Ureter (tissue), 1 donor: ENCODE measurements around the gene CDIP1. TPM values are rescaled to one million over a fixed set of nuclear protein-coding genes. Genes with fewer than 3 reads are reported as not detected.
A peak's percentile ranks its signal among the peaks of the same experiment; 100 is the strongest.

Experiments used
- DNase-seq: peaks from one replicate; pipeline ENCODE4 v3.0.0-alpha.2; 2020; ENCODE audit warnings: low spot score
- total RNA-seq: library from RNA; stranded (reverse); gene quantifications from one replicate; pipeline ENCODE4 v1.2.4, GENCODE V29; 2023
- donor health status: DM: yes; HTN: yes; CAD: no.

The CDIP1 gene
- total RNA-seq, 1 donor from 2014 or later, result 32.4 TPM

DNA sequence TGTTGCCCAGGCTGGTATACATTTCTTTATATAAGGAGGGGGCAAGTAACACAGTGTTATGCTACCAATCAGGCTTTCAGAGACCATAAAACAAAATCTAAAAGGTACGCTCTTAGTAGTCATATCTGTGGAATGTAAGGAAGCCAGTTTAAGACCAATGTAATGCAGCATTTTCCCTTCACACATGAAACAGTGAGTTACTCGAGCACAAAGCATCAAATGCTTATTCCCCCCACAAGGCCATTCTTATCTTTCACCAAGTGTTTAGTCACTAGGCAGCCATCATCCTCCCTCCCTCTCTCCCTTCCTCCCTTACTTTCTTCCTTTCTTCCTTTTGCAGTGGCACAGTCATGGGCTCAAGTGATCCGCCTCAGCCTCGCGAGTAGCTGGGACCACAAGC is 49.5 kb downstream of the CDIP1 start:
- DNase-seq, result no peak

GRCh38 chr16:4488499-4488967 is 50.0 kb downstream of the CDIP1 start:
- DNase-seq, result no peak

DNA sequence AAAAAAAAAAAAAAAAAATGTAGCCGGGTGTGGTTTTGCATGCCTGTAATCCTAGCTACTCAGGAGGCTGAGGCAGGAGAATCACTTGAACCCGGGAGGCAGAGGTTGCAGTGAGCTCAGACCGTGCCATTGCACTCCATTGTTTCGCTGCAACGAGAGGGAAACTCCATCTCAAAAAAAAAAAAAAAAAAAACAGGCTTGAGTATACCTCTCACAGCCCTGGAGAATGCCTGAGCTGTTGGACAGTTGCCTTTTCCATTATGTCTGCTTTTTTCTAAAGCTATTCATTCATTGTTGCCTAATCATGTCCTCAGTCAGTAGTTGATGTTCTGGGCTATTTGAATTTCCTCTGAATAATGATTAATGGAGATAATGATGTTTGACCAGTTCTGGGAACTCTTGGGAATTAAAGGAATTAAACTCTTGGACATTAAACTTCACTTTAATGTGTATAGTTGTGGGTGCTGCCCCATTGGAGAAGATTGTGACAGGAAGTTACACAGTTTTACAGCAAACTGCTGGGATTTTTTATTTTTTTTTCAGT is 50.5 kb downstream of the CDIP1 start:
- no peak for DNase-seq

GRCh38 chr16:4486126-4486893 is 52.3 kb downstream of the CDIP1 start:
- DNase-seq, result no peak

DNA sequence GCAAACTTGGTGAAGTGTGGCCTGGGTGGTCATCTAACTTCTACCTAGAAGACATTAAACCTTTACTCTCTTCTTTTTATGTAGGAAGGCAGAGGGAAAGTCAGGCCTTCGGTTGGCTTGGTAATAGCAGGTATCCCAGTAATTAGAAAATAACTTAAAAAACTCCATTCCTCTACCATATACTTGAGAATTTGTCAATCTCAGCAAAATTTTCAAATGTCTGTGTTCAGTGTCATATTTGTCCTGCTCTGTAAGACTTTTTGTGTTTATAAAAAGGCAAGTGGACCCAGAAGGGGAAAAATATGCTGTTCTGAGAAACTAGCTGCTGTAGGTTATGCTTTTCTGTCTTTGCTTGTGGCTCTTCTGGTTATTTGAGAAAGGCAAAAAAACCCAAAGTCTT is 56.6 kb downstream of the CDIP1 start:
- no peak for DNase-seq

DNA sequence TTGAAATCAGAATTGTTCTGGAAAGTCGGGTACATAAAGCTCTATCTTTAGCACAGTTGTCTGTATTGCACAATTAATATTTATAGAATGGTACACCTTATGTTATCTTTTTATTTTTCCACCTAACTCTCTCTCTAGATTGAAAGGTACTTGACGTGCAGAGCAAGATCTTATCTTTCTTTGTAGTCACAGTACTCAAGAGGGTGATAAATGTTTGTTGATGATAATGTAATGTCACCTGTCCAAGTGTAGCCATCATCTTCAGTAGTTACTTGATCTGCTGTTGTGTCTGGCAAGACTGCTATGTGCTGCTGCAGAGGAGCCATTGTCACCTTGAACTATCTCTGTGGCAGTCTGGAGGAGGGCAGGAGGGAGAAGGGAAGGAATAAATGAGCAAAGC is 57.0 kb downstream of the CDIP1 start:
- no peak for DNase-seq

GRCh38 chr16:4477966-4478365 is 60.6 kb downstream of the CDIP1 start:
- DNase-seq, result no peak

DNA sequence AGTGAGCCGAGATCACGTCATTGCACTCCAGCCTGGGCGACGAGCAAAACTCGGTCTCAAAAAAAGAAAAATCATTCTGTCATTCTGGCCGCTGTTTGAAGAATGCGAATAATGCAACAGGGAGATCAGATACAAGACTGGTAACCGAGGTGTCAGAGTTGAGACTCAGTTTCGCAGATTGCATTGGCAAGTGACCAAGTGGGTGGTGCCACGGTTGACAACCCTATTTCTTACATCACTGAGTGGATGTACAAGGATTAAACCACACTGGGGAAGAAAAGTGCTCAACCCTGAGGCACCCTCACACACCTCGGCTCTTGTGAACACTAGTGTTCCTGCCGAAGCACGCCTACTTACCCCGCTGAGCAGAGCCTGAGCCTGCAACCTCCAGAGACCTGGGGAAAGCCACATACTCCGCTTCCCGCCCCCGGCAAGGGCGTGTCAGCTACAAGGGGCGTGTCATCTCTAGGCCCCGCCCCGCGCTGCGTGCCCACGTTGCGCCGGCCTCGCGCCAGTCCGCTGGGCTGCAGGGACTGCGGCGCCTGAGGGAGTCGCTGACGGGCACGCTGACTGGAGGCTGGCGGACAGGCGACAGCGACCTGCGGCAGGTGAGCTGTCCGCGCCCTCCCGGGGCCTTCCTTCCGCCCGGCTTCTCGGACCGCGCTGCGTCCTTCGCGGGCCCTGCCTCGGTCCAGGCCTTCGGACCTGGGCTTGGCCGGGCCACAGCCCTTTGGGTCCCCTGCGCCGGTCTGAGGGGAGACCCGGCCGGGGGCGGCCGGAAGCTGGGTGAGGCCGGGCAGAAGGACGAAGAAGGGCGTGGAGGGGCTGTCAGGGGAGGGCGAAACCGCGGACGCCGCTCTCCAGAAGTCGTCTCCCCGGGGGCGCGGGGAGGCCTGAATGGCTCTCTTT is 62.4 kb downstream of the CDIP1 start, which contains the start of gene HMOX2:
TSS of gene HMOX2 (plus strand) at position 519 of the 909 bp plus-strand sequence. CDS start 29,127 bp downstream, outside the sequence.
- DNase-seq, result peak; percentile 95

GRCh38 chr16:4474192-4474961 is 64.2 kb downstream of the CDIP1 start, which contains the start of gene NMRAL1:
Gene NMRAL1 (minus strand): TSS chr16:4474625. CDS start chr16:4474132, 493 bp downstream.
- peak; percentile 95 for DNase-seq

- DNase-seq, result no peak
Observed at GRCh38 chr16:4472880-4473279, 65.7 kb downstream of the CDIP1 start.

- DNase-seq, result no peak
Observed at GRCh38 chr16:4471869-4472268, 66.7 kb downstream of the CDIP1 start.

GRCh38 chr16:4468972-4469371 is 69.6 kb downstream of the CDIP1 start:
- no peak for DNase-seq

GRCh38 chr16:4467916-4468315 is 70.7 kb downstream of the CDIP1 start:
- no peak for DNase-seq

DNA sequence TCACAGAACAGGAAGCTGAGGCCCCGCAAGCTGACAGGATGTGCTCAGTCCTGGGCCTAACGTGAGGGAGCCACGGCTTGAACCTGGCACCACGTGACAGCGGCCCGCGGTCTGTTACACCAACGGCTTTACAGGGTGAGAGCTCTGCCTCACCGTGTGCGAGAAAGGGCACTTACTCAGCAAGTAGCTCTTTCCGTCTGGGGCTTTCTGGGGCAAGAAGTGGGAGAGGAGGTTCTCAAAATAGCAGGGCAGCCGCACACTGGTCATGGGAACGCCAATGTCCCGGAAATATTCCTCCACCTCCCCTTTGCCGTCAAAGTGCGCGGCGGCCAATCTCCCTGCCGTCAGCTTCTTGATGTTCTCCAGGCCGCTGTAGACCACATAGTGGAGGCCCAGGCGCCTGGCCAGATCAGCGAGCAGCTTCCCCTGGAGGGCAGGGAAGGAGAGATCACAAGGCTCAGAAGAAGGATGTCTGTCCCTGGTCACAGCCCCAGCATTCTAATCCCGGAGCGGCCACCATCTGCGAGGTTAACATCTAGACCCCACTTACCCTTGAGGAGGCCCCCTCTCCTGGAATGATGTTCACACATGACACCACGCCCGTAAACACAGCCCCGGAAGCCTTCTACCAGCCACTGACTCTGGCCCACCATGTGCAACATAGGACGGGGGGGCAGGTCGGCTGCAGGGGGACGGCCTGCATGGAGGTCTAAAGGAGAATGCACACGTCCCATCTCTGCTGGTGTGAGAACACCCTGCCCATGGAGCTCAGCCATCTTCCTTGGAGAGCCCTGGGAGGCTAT is 72.4 kb downstream of the CDIP1 start:
- DNase-seq, result no peak

DNA sequence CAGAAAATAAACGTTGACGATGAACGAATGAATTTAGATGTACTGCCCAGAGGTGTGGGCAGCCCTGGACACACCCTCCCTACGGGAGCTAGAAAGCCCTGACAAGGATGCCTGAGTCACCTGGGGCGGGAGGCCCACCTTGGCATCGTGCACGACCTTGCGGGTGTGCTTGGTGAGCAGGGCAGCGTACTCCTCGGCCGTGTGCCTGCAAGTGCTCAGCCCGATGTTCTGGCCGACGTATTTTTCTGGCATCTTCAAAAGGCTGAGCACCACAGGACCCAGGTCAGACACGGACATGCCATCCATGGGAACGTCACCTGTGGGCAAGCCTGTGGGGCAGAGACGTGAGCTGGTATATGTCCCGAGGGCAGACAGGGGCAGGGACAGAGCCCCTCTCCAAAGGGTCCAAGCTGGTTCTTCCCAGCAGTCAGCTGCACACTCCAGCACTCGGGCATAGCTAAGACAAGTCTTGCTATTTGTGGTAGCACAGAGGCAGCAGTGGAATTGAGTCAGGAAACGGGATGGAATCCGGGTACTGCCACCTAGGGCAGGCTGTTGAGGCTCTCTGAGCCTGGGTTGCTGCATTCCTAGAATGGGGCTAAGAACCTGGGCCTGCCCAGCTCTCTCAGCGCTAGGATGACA is 74.9 kb downstream of the CDIP1 start:
- DNase-seq, result no peak

DNA sequence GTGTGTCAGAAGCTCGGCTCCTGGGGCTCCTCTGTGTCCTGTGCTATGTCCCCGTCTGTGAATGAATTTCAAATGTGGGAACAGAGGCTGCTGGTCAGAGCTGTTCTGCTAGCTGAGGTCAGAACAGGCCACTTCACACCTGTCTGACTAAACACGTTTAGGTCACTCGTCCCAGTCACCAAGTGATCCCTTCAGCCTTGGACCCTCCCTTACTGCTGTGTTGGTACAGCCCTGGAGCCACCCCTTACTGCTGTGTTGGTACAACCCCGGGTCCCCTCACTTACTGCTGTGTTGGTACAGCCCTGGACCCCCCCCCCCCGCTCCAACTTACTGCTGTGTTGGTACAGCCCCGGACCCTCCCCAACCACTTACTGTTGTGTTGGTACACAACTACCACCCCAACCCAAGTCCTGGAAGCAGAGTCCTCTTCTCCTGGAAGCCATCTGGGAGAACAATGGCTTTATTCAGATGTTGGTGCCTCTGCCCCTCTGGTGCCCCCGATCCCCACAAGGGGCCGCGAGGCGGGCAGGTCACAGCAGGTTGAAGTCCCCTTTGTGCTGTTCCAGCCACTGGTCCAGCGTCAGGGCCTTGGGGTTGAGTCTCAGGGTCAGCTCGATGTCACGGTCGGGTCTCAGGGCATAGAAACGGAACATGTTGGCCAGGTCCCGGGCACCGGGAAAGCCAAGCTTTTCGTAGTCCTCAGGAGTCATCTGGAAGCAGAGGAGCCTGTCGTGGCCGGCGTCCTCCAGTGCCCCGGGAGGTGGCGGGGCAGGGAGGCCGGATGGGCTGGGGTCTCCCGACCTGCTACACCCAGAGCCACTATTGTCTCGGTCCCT is 77.1 kb downstream of the CDIP1 start:
- DNase-seq, result no peak

DNA sequence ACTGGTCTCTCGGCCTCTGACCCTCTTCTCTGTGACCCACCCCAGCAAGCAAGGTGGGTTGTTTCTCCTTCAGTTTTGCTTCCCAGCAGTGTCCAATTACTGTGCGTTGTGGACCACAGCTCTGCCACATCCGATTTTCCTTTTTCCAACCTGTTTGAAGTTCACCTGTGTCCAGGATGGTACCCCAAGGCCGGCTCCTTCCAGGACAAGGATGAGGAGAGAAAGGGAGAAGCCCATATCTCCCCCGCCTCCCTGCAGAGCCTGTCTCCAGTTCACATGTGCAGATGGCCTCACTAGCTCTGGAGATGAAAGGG is 77.7 kb downstream of the CDIP1 start:
- DNase-seq, result no peak
